Peyer's patch (tissue), 4 donors: ENCODE results near the gene EPB41L4A. TPM values are rescaled to one million over a fixed set of nuclear protein-coding genes. Genes with fewer than 3 reads are reported as not detected.
A peak's percentile ranks its signal among the peaks of the same experiment; 100 is the strongest.

Source experiments
- DNase-seq, 3 donors: peaks; one replicate each; pipeline ENCODE4 v3.0.0-alpha.2; 2017 to 2019
- H3K27ac ChIP-seq, 4 donors: fragments of 200-600 bp; sonication (generic); one replicate each; pipeline ENCODE4 v1.5.1; 2016 to 2019
- H3K27me3 ChIP-seq, 2 donors: fragments of 200-600 bp; sonication (generic); one replicate each; pipeline ENCODE4 v1.5.1; 2019
- H3K36me3 ChIP-seq, 3 donors: fragments of 200-600 bp; sonication (generic); one replicate each; pipeline ENCODE4 v1.5.1; 2016 to 2019
- H3K4me1 ChIP-seq, 4 donors: fragments of 200-600 bp; sonication (generic); one replicate each; pipeline ENCODE4 v1.5.1; 2016 to 2019
- H3K4me3 ChIP-seq, 4 donors: fragments of 200-600 bp; sonication (generic); 1 replicate in 3 of 4; 2 replicates in 1 of 4; pipeline ENCODE4 v1.5.1; 2016 to 2019; ENCODE audit warnings: mild to moderate bottlenecking in 1 of 4
- H3K9me3 ChIP-seq, 4 donors: fragments of 200-600 bp; sonication (generic); one replicate each; pipeline ENCODE4 v1.5.1; 2016 to 2019; ENCODE audit warnings: mild to moderate bottlenecking in 1 of 4
- POLR2A ChIP-seq, 2 donors: fragments of 450-650 bp; IDR thresholded peaks; one replicate each; pipeline ENCODE4 v1.5.1; 2017; ENCODE audit warnings: antibody characterized with exemption in 2 of 2, mild to moderate bottlenecking in 2 of 2, moderate library complexity in 2 of 2
- total RNA-seq, 4 donors: library from RNA; depleted of rRNA; stranded (reverse); fragments of >200 nt; gene quantifications; one replicate each; pipeline ENCODE4 v1.1.0, GENCODE V29; 2016
- TF ChIP-seq, protein P1 (sequence below), 6 experiments: fragments of 450-650 bp in 4 of 6; fragments of 200-600 bp in 2 of 6; sonication (generic) in 1 of 6; IDR thresholded peaks; one replicate each; pipeline ENCODE4 v1.5.1; 2017 to 2019; ENCODE audit warnings: antibody characterized with exemption in 6 of 6, mild to moderate bottlenecking in 3 of 6, moderate library complexity in 1 of 6

EPB41L4A gene
- total RNA-seq, 4 donors from 2014 or later: 3.3 to 28.9 (median 9.0) TPM

DNA sequence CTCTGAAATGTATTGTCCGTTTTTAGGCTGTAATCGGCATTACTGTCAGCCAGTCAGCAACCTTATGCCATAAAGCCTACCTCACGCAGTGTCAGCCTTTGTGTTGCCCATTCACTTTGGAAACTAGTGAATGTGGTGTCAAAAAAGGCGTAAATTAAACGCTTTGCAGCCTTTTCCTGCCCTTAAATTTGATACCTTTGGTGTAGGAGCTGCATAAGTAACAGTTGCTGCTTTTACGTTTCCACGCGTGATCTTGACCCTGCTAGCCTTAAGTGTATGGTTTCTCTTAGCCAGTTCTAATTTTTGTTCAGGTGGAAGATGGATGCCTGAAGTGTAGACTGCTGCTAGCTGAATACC lies 257.7 kb downstream of the EPB41L4A start:
- no peak for DNase-seq
- Histone ChIP-seq H3K9me3 (no peaks in the 10 kb centered on the region), H3K4me1 (peaks cover 0 to 15% (median 6%) of the 10 kb centered on the region in 4 donors), H3K4me3 (peak overlapping the region; percentile 77 to 97 (median 89)), H3K27ac (peak overlapping the region; percentile 76 to 82 (median 78)), H3K27me3 (no peaks in the 10 kb centered on the region), H3K36me3 (peaks cover 0 to 42% (median 0%) of the 10 kb centered on the region in 3 donors)
- no peak for TF ChIP-seq POLR2A (IDR thresholded peaks at IDR 0.05)
- TF ChIP-seq, protein P1, sequence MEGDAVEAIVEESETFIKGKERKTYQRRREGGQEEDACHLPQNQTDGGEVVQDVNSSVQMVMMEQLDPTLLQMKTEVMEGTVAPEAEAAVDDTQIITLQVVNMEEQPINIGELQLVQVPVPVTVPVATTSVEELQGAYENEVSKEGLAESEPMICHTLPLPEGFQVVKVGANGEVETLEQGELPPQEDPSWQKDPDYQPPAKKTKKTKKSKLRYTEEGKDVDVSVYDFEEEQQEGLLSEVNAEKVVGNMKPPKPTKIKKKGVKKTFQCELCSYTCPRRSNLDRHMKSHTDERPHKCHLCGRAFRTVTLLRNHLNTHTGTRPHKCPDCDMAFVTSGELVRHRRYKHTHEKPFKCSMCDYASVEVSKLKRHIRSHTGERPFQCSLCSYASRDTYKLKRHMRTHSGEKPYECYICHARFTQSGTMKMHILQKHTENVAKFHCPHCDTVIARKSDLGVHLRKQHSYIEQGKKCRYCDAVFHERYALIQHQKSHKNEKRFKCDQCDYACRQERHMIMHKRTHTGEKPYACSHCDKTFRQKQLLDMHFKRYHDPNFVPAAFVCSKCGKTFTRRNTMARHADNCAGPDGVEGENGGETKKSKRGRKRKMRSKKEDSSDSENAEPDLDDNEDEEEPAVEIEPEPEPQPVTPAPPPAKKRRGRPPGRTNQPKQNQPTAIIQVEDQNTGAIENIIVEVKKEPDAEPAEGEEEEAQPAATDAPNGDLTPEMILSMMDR (IDR thresholded peaks at IDR 0.05): no peak

GRCh38 chr5:112160652-112161391 lies 258.3 kb downstream of the EPB41L4A start:
- peak overlapping the region; percentile 76 to 82 (median 78) for H3K27ac ChIP-seq
- peak overlapping the region; percentile 77 to 97 (median 89) for H3K4me3 ChIP-seq
- peaks cover 0 to 15% (median 6%) of the 10 kb centered on the region in 4 donors for H3K4me1 ChIP-seq
- peak; percentile 90 to 96 (median 95) for DNase-seq
- H3K27me3 ChIP-seq: no peaks in the 10 kb centered on the region
- TF ChIP-seq, protein P1 (IDR thresholded peaks at IDR 0.05): peak; percentile 90 to 100 (median 98)
- peak; percentile 68 to 71 for TF ChIP-seq POLR2A (IDR thresholded peaks at IDR 0.05)
- no peaks in the 10 kb centered on the region for H3K9me3 ChIP-seq
- H3K36me3 ChIP-seq: peaks cover 0 to 36% (median 0%) of the 10 kb centered on the region in 3 donors

DNA sequence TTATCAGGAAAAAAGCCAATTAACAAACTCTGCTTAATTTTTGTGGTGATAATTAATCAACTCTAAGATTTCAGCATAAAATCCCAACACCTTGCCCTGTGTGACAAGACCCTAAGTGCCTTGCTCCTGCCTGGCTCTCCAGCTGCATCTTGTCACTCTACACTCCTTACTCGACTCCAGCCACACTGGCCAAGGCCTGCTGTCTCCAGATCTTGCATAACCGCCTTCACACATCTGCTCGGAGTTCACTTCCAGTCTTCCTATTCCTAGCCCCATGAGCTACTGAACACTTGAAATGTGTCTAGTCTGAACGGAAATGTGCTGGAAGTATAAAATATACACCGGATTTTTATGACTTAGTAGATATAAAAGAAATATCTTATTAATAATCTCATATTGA lies 259.6 kb downstream of the EPB41L4A start:
- peaks cover 0 to 22% (median 0%) of the 10 kb centered on the region in 3 donors for H3K36me3 ChIP-seq
- no peak overlapping the region for H3K27ac ChIP-seq
- no peak for TF ChIP-seq POLR2A (IDR thresholded peaks at IDR 0.05)
- TF ChIP-seq, protein P1 (IDR thresholded peaks at IDR 0.05): no peak
- no peaks in the 10 kb centered on the region for H3K9me3 ChIP-seq
- DNase-seq: peak in 1 of 3 donors; percentile 51
- no peak overlapping the region for H3K4me3 ChIP-seq
- H3K4me1 ChIP-seq: peaks cover 0 to 15% (median 6%) of the 10 kb centered on the region in 4 donors
- no peaks in the 10 kb centered on the region for H3K27me3 ChIP-seq

DNA sequence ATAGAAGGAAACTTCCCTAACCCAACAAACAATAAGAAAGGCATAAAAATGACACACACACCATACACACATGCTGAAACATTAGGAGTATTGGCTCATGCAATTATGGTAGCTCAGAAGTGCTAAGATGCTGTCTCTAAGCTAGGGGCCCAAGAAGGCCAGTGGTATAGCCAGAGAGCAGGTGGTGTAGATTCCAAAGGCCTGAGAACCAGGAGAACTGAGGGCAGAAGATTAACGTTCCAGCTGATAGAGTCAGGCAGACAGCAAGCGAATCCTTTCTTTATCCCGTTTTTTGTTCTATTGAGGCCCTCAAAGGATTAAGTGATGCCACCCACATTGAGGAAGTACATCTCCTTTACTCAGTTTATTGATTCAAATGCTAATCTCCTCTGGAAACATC lies 262.9 kb downstream of the EPB41L4A start:
- Histone ChIP-seq H3K27ac (no peak overlapping the region), H3K9me3 (no peaks in the 10 kb centered on the region), H3K4me3 (no peak overlapping the region), H3K4me1 (peaks cover 0 to 4% (median 0%) of the 10 kb centered on the region in 4 donors), H3K27me3 (no peaks in the 10 kb centered on the region), H3K36me3 (no peaks in the 10 kb centered on the region)
- no peak for TF ChIP-seq POLR2A (IDR thresholded peaks at IDR 0.05)
- TF ChIP-seq, protein P1 (IDR thresholded peaks at IDR 0.05): no peak
- DNase-seq: no peak

DNA sequence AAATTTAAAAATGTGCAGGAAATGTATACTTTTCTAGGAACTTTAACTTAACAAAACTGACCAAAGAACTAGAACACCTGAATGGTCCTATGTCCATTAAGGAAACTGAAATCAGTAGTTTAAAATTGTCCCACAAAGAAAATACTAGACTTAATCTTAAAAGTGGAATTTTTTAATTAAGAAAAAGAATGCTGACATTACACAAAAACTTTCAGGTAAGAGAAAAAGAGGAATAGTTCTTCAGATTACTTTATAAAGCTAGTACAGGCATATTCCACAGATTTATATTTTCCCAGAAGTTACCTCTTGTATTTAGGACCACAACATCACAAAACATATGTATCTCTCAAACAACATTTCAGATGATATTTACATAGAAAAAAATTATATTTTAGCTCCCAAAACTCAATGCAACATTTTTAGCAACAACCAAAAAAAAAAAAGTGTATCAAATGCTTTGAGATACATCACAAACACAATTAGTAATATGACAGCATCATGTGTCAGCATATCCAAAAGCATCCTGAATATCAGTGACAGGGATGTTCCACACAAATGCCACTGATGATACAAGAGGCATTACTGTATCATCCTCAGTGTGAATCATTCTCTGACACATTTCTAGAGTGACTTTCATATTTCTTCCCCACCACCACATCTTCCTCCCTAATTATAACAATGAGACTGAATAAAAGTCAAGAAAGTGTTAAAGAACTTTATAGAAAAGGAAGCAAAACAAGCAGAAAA lies 264.0 kb downstream of the EPB41L4A start:
- H3K4me3 ChIP-seq: no peak overlapping the region
- H3K4me1 ChIP-seq: peaks cover 0 to under 1% (median 0%) of the 10 kb centered on the region in 4 donors
- no peaks in the 10 kb centered on the region for H3K27me3 ChIP-seq
- TF ChIP-seq, protein P1 (IDR thresholded peaks at IDR 0.05): no peak
- TF ChIP-seq POLR2A (IDR thresholded peaks at IDR 0.05): no peak
- no peaks in the 10 kb centered on the region for H3K9me3 ChIP-seq
- no peak overlapping the region for H3K27ac ChIP-seq
- no peak for DNase-seq
- no peaks in the 10 kb centered on the region for H3K36me3 ChIP-seq
